RCC 7860 (cell line): ENCODE measurements around the gene DYRK4.
"Not testable (repeated sequence)": the region's sequence is repeated elsewhere in the genome, so short reads cannot be mapped to it uniquely, and the experiment has no call there.

Experiments
- DNase-seq: peaks from one replicate; pipeline ENCODE4 v3.0.0-alpha.2; 2015; ENCODE audit warnings: low spot score
- FAIRE-seq: peaks from 2 replicates; lab custom pipeline; 2012; peaks lifted over from hg19 to GRCh38; lab: Jason Lieb, UNC

Gene DYRK4, protein sequence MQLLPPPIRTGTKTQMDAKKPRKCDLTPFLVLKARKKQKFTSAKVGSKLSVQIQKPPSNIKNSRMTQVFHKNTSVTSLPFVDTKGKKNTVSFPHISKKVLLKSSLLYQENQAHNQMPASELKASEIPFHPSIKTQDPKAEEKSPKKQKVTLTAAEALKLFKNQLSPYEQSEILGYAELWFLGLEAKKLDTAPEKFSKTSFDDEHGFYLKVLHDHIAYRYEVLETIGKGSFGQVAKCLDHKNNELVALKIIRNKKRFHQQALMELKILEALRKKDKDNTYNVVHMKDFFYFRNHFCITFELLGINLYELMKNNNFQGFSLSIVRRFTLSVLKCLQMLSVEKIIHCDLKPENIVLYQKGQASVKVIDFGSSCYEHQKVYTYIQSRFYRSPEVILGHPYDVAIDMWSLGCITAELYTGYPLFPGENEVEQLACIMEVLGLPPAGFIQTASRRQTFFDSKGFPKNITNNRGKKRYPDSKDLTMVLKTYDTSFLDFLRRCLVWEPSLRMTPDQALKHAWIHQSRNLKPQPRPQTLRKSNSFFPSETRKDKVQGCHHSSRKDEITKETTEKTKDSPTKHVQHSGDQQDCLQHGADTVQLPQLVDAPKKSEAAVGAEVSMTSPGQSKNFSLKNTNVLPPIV

DNA sequence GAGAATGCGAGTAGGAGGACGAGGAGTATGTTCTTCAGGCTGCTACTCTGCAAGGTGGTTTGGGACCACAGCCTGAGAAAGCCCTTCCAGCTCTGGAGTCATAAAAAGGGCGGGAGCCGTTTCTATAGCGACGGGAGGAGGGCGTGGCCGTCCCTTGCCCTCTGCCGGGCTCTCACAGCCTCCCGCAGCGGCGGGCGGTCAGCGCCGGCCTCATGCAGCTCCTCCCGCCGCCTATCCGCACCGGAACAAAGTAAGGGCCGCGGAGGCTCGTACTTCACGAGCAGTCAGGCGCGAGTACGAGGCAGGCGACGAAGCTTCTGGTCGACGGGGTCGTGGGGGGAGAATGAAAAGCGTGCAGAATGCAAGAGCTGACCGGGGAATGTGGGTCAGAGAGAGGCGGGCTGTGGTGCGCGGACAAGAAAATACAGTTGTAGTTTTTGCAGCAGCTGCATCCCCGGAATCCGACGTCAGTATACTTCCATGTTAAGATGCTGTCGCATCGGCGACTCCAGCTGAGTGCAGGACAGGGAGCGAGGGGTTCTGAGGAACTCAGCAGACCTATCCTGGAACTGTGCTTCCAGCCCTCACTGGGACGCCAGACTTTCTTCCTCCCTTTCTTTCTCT, at the start of gene DYRK4:
TSS of gene DYRK4 (plus strand) at position 175 of the 624 bp plus-strand sequence. CDS start at position 213, 38 bp downstream.
- no peak for FAIRE-seq
- DNase-seq = no peak

- FAIRE-seq = peak; percentile 32
- peak; percentile 34 for DNase-seq
Measured at GRCh38 chr12:4518106-4518728, 43.8 kb upstream of the DYRK4 start.

- not testable (repeated sequence) for DNase-seq, FAIRE-seq
Measured at GRCh38 chr12:4523443-4523842, 38.6 kb upstream of the DYRK4 start.

GRCh38 chr12:4526923-4527546, 35.0 kb upstream of the DYRK4 start:
- peak; percentile 28 for DNase-seq

DNA sequence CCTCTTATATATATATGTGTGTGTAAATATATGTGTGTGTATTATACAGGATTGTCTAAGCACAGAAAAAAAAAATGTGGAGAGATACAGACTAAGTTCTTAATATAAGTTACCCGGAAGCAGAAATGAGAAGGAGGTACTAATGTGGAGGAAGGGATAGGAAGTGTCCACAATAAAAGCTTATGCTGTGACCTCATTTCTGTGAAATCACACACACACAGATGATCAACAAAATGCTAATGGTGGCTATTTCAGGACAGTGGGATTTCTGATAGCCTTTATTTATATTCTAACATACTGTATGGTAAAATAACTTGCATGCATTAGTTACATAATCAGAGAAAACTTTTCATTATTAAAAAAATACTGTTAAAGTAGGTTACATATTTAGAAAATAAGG, 31.8 kb upstream of the DYRK4 start:
- DNase-seq (no peak), FAIRE-seq (no peak)

More at GRCh38 chr12:4526923-4527546, 35.0 kb upstream of the DYRK4 start:
- peak; percentile 83 for FAIRE-seq

GRCh38 chr12:4530982-4531586, 30.9 kb upstream of the DYRK4 start:
- FAIRE-seq (no peak), DNase-seq (no peak)

DNA sequence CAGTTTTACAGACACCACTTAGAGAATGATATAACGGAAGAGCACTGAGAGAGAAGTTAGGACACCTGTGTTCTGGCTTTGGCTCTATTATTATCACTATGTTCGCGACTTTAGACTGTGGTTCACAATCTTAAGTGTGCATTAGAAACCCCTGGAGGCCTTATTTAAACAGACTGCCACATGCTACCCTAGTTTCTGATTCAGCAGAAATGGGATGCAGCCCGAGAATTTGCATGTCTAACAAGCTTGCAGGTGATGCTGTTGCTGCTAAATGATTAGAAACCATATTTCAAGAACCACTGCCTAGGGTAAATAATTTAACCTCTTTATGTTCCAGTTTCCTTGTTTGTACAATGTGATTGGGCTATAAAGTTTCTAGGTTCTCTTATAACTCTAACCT, 26.9 kb upstream of the DYRK4 start:
- DNase-seq = no peak
- FAIRE-seq = no peak

DNA sequence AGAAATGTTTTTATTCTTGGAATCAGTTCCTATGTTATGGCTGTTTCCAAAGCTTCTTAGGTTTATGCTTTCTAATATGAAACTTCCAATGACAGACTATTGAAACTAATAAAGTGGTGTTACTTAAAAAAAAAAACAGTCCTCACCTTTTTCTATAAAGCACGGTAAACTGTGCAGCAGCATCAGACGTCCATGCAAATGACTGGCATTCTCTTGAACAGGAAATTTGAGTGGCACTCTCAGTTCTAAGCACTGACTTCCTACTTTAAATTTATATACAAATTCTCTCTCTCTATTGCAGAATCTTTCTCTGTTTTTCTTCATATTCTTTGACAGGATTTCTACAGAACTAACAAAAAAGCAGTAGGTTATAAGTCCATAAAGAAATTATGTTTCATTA, 26.1 kb upstream of the DYRK4 start:
- FAIRE-seq (no peak), DNase-seq (no peak)

- peak; percentile 87 for FAIRE-seq
- peak; percentile 83 for DNase-seq
Measured at GRCh38 chr12:4538207-4539160, 23.5 kb upstream of the DYRK4 start, which contains the start of gene RAD51AP1. RAD51AP1 (plus strand) TSS chr12:4538890; CDS start chr12:4538940, 50 bp downstream.

DNA sequence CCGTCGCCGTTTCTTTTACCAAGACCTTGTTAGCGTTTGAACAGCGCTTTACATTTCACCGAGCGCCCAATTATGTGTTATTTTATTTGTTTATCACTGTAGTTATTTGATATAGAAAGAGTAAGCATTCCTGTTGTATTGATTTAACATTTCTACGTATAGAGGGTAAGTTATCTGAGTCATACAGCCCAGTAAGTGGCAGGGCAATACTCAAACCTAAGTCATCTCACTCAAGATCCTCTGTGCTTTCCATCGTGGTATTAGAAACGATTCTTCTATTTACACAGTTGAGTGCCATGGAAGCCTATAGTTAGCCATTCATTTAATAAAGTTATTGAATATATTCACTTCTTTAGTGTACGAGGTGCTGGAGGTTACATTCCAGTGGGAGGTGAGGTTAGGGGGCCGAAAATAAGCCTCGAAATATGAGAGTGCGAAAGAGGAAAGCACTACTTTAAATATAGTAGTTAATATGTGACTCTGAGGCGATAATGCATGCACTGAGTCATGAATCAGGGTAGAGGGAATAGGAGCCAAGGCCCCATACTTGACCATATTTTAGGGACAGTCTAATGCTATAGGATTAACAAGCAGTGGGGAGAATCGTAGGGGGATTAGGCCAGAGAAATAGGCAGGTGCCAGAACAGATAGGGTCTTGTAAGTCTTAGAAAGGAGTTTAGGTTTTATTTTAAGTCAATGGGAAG, 22.7 kb upstream of the DYRK4 start:
- peak; percentile 8 for DNase-seq

GRCh38 chr12:4540170-4540569, 21.8 kb upstream of the DYRK4 start:
- no peak for FAIRE-seq
- no peak for DNase-seq

More for the DNA sequence above, 22.7 kb upstream of the DYRK4 start:
- FAIRE-seq = no peak

DNA sequence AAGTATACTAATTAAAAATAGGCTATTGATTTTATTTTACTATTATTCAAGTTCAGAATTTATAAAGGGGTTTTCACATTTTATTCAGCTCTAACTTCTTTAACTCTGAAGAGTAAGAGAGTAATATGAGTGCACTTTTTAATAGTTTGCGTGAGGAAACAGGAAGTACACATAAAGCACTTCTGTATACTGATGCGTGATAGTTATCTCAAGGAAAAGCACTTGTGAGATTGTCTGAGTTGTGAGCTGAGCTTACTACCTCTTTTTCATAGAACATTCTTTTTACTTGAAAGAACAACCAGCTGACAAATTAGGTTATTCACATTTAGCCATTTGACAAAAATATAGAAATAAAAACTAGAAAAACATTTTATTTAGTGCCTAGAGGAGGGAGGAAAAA, 21.4 kb upstream of the DYRK4 start:
- no peak for FAIRE-seq
- DNase-seq = no peak

- FAIRE-seq (no peak), DNase-seq (no peak)
Measured at GRCh38 chr12:4545195-4545594, 16.8 kb upstream of the DYRK4 start.

DNA sequence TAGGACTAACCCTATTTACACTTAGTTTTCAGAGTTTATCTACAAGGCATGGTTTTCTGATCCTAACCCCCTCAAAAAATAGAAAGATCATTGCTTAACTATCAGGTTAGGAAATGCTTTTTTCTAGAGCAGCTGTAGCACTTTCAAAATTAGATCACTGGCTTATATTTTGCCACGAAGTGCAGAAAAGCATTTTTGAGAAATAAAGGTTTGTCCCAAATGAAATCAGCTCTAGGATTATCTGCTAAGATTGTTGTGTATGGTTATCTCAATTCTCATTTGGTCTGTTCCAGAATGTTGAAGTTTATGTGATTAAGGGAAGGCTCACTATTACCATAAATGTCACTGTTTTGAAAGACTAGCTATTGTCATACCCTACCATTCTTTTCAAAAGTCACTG, 9.8 kb upstream of the DYRK4 start:
- no peak for FAIRE-seq
- no peak for DNase-seq

DNA sequence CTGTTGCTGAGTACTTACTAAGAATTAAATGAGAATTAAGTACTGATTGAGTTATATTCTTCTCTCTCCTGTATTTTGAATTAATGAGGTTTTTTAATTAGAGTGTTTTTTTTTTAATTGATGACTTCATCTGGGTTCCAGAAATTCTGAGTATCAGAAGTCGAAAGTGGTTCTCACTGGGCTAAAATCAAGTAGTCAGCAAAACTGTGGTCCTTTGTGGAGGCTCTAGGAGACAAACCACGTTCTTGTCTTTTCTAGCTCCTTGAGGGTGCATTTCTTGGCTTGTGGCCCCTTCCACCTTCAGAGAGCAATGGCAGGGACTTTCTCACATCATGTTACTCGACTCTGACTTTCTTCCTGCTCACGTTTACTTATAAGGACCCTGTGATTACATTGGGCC, 8.1 kb upstream of the DYRK4 start:
- FAIRE-seq = no peak
- no peak for DNase-seq

DNA sequence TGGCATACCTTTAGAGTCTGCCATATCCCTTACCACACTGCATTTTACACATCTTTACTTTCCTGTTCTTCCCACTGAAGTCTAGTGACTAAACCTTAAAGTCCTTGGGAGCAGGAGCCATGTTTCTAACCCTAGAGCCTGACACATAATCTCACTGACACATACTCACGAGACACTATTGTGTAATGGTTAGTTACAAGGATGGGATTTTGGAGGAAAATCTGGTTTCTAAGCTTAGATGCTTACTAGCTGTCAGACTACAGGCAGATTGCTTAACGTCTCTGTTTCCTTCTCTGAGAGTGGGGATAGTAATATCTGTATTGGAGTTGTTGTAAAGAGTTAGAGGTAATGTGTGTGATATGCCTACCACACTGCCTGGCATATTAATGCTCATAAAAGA, 6.2 kb upstream of the DYRK4 start:
- FAIRE-seq (no peak), DNase-seq (no peak)

- DNase-seq (no peak), FAIRE-seq (no peak)
Measured at GRCh38 chr12:4556735-4557530, 5.1 kb upstream of the DYRK4 start.

- DNase-seq = no peak
- no peak for FAIRE-seq
Measured at GRCh38 chr12:4557586-4557985, 4.4 kb upstream of the DYRK4 start.
